Nephron progenitor cell (in vitro differentiated cells): ENCODE data around the gene C9.

Source experiments
- DNase-seq: peaks from one replicate; pipeline ENCODE4 v3.0.0; 2021
- H3K27ac Mint-ChIP-seq: 2 replicates; pipeline ENCODE4 v1.8.0; 2021; ENCODE audit warnings: mild to moderate bottlenecking, moderate library complexity, mixed read lengths
- H3K27me3 Mint-ChIP-seq: 2 replicates; pipeline ENCODE4 v1.8.0; 2021; ENCODE audit warnings: mild to moderate bottlenecking, low read depth, mixed read lengths; ENCODE audit not compliant: poor library complexity
- H3K36me3 Mint-ChIP-seq: 2 replicates; pipeline ENCODE4 v1.8.0; 2021; ENCODE audit warnings: low read depth, mixed read lengths
- H3K4me1 Mint-ChIP-seq: 2 replicates; pipeline ENCODE4 v1.8.0; 2021; ENCODE audit warnings: mixed read lengths
- H3K4me3 Mint-ChIP-seq: 2 replicates; pipeline ENCODE4 v1.8.0; 2021; ENCODE audit warnings: mild to moderate bottlenecking, moderate library complexity, mixed read lengths
- H3K9me3 Mint-ChIP-seq: 2 replicates; pipeline ENCODE4 v1.8.0; 2021; ENCODE audit warnings: mild to moderate bottlenecking, moderate library complexity, mixed read lengths
- CTCF ChIP-seq: fragments of 200-600 bp; sonication (generic); IDR thresholded peaks from 2 replicates; pipeline ENCODE4 v1.5.0; 2021; ENCODE audit warnings: antibody characterized with exemption

The C9 gene

GRCh38 chr5:39364367-39364766 lies at the start of gene C9:
C9 (minus strand) TSS chr5:39364495; CDS start chr5:39364464, 31 bp downstream.
- Mint-ChIP-seq H3K4me3 (no peak within 1 kb of the TSS), H3K36me3 (no peaks in the 10 kb centered on the region), H3K9me3 (no peaks in the 10 kb centered on the region), H3K4me1 (no peaks in the 10 kb centered on the region), H3K27me3 (no peaks in the 10 kb centered on the region), H3K27ac (no peak within 1 kb of the TSS)
- no peak for DNase-seq
- TF ChIP-seq CTCF: no peak

- DNase-seq: no peak
- Mint-ChIP-seq H3K4me1 (peaks cover 9% of the 10 kb centered on the region), H3K9me3 (no peaks in the 10 kb centered on the region), H3K4me3 (no peak overlapping the region), H3K36me3 (peaks cover 7% of the 10 kb centered on the region), H3K27ac (no peak overlapping the region), H3K27me3 (peaks cover 3% of the 10 kb centered on the region)
- no peak for TF ChIP-seq CTCF
Observed at GRCh38 chr5:39413771-39414170, 49.5 kb upstream of the C9 start.

- Mint-ChIP-seq H3K27me3 (peaks cover 3% of the 10 kb centered on the region), H3K36me3 (peaks cover 7% of the 10 kb centered on the region), H3K9me3 (no peaks in the 10 kb centered on the region), H3K4me3 (no peak overlapping the region), H3K27ac (peak overlapping the region; percentile 9), H3K4me1 (peaks cover 9% of the 10 kb centered on the region)
- DNase-seq: no peak
- no peak for TF ChIP-seq CTCF
Observed at GRCh38 chr5:39412721-39413394, 48.6 kb upstream of the C9 start.

- no peak for DNase-seq
- TF ChIP-seq CTCF: no peak
- Mint-ChIP-seq H3K36me3 (peaks cover 7% of the 10 kb centered on the region), H3K4me3 (no peak overlapping the region), H3K4me1 (peaks cover 9% of the 10 kb centered on the region), H3K27ac (no peak overlapping the region), H3K27me3 (peaks cover 3% of the 10 kb centered on the region), H3K9me3 (no peaks in the 10 kb centered on the region)
Observed at GRCh38 chr5:39411985-39412384, 47.7 kb upstream of the C9 start.

- Mint-ChIP-seq H3K36me3 (peaks cover 4% of the 10 kb centered on the region), H3K27me3 (peaks cover 3% of the 10 kb centered on the region), H3K4me1 (peaks cover 9% of the 10 kb centered on the region), H3K9me3 (no peaks in the 10 kb centered on the region), H3K4me3 (no peak overlapping the region), H3K27ac (no peak overlapping the region)
- no peak for DNase-seq
- no peak for TF ChIP-seq CTCF
Observed at GRCh38 chr5:39411061-39411460, 46.8 kb upstream of the C9 start.

GRCh38 chr5:39409033-39409432 lies 44.7 kb upstream of the C9 start:
- no peak for DNase-seq
- TF ChIP-seq CTCF: no peak
- no peak overlapping the region for H3K27ac Mint-ChIP-seq
- no peaks in the 10 kb centered on the region for H3K36me3 Mint-ChIP-seq
- H3K4me3 Mint-ChIP-seq: no peak overlapping the region
- H3K9me3 Mint-ChIP-seq: no peaks in the 10 kb centered on the region
- H3K27me3 Mint-ChIP-seq: peaks cover 3% of the 10 kb centered on the region
- H3K4me1 Mint-ChIP-seq: peaks cover 9% of the 10 kb centered on the region
